Measurements from ENCODE around the gene NPNT.

Gene NPNT

GRCh38 chr4:105972946-105973621 lies 77.8 kb downstream of the NPNT start:
- TF ChIP-seq, protein P1, sequence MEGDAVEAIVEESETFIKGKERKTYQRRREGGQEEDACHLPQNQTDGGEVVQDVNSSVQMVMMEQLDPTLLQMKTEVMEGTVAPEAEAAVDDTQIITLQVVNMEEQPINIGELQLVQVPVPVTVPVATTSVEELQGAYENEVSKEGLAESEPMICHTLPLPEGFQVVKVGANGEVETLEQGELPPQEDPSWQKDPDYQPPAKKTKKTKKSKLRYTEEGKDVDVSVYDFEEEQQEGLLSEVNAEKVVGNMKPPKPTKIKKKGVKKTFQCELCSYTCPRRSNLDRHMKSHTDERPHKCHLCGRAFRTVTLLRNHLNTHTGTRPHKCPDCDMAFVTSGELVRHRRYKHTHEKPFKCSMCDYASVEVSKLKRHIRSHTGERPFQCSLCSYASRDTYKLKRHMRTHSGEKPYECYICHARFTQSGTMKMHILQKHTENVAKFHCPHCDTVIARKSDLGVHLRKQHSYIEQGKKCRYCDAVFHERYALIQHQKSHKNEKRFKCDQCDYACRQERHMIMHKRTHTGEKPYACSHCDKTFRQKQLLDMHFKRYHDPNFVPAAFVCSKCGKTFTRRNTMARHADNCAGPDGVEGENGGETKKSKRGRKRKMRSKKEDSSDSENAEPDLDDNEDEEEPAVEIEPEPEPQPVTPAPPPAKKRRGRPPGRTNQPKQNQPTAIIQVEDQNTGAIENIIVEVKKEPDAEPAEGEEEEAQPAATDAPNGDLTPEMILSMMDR (conservative IDR thresholded peaks at IDR 0.05; ENCODE audit: low read length) = no peak
- TF ChIP-seq EZH2phosphoT487 (IDR thresholded peaks at IDR 0.05; ENCODE audit: borderline replicate concordance) = no peak
- Histone ChIP-seq H3K9me2 (replicated peaks; ENCODE audit: low read depth, low read length) (no peaks in the 10 kb centered on the region), H3F3A (ENCODE audit: low read depth) (no peaks in the 10 kb centered on the region), H3K4me1 (ENCODE audit: insufficient read depth, low read length, poor library complexity, severe bottlenecking) (peaks cover 38% of the 10 kb centered on the region), H4K20me1 (ENCODE audit: insufficient read depth, low read length, poor library complexity, severe bottlenecking) (no peaks in the 10 kb centered on the region), H3K27me3 (ENCODE audit: insufficient read depth, low read length, poor library complexity, severe bottlenecking) (no peaks in the 10 kb centered on the region), H3K9me3 (ENCODE audit: insufficient read depth, low read depth, low read length) (no peaks in the 10 kb centered on the region), H3K4me3 (ENCODE audit: low read length, poor library complexity, severe bottlenecking) (no peak overlapping the region), H2AFZ (ENCODE audit: low read length) (peak overlapping the region; percentile 27; the same call in 1 of the 2 replicates), H3K36me3 (ENCODE audit: insufficient read depth, low read length) (no peaks in the 10 kb centered on the region), H3K9ac (ENCODE audit: low read depth, low read length, poor library complexity, severe bottlenecking) (no peak overlapping the region), H3K4me2 (ENCODE audit: low read depth, low read length, poor library complexity, severe bottlenecking) (no peak overlapping the region), H3K79me2 (ENCODE audit: insufficient read depth, low read length) (no peaks in the 10 kb centered on the region)

- no peaks in the 10 kb centered on the region; the same call in 1 of the 2 replicates for H3K9me3 ChIP-seq (ENCODE audit: insufficient read depth, low read depth, low read length)
- H3K4me2 ChIP-seq (ENCODE audit: low read depth, low read length, poor library complexity, severe bottlenecking) = no peak overlapping the region
- no peaks in the 10 kb centered on the region for H3K36me3 ChIP-seq (ENCODE audit: insufficient read depth, low read length)
- H3F3A ChIP-seq (ENCODE audit: low read depth) = no peaks in the 10 kb centered on the region
- no peaks in the 10 kb centered on the region for H4K20me1 ChIP-seq (ENCODE audit: insufficient read depth, low read length, poor library complexity, severe bottlenecking)
- no peak overlapping the region for H3K4me3 ChIP-seq (ENCODE audit: low read length, poor library complexity, severe bottlenecking)
- peak overlapping the region; percentile 8; the same call in 1 of the 2 replicates for H2AFZ ChIP-seq (ENCODE audit: low read length)
- H3K4me1 ChIP-seq (ENCODE audit: insufficient read depth, low read length, poor library complexity, severe bottlenecking) = peaks cover under 1% of the 10 kb centered on the region
- H3K27me3 ChIP-seq (ENCODE audit: insufficient read depth, low read length, poor library complexity, severe bottlenecking) = no peaks in the 10 kb centered on the region
- H3K9me2 ChIP-seq (replicated peaks; ENCODE audit: low read depth, low read length) = no peaks in the 10 kb centered on the region
- H3K79me2 ChIP-seq (ENCODE audit: insufficient read depth, low read length) = no peaks in the 10 kb centered on the region
- no peak overlapping the region for H3K9ac ChIP-seq (ENCODE audit: low read depth, low read length, poor library complexity, severe bottlenecking)
- no peak for TF ChIP-seq EZH2phosphoT487 (IDR thresholded peaks at IDR 0.05; ENCODE audit: borderline replicate concordance)
- TF ChIP-seq, protein P1 (conservative IDR thresholded peaks at IDR 0.05; ENCODE audit: low read length) = no peak
Measured at GRCh38 chr4:105976915-105977314, 81.6 kb downstream of the NPNT start.

GRCh38 chr4:105978684-105979296 lies 83.5 kb downstream of the NPNT start:
- H3K4me2 ChIP-seq (ENCODE audit: low read depth, low read length, poor library complexity, severe bottlenecking) = no peak overlapping the region

More at GRCh38 chr4:105978684-105979296, 83.5 kb downstream of the NPNT start:
- H3F3A ChIP-seq (ENCODE audit: low read depth) = no peaks in the 10 kb centered on the region
- H3K4me3 ChIP-seq (ENCODE audit: low read length, poor library complexity, severe bottlenecking) = no peak overlapping the region
- no peaks in the 10 kb centered on the region; the same call in 1 of the 2 replicates for H3K9me3 ChIP-seq (ENCODE audit: insufficient read depth, low read depth, low read length)
- no peak overlapping the region for H3K9ac ChIP-seq (ENCODE audit: low read depth, low read length, poor library complexity, severe bottlenecking)
- no peaks in the 10 kb centered on the region for H3K27me3 ChIP-seq (ENCODE audit: insufficient read depth, low read length, poor library complexity, severe bottlenecking)
- H3K4me1 ChIP-seq (ENCODE audit: insufficient read depth, low read length, poor library complexity, severe bottlenecking) = no peaks in the 10 kb centered on the region
- H3K36me3 ChIP-seq (ENCODE audit: insufficient read depth, low read length) = no peaks in the 10 kb centered on the region
- no peak overlapping the region for H2AFZ ChIP-seq (ENCODE audit: low read length)
- no peaks in the 10 kb centered on the region for H3K9me2 ChIP-seq (replicated peaks; ENCODE audit: low read depth, low read length)
- H3K79me2 ChIP-seq (ENCODE audit: insufficient read depth, low read length) = no peaks in the 10 kb centered on the region
- TF ChIP-seq EZH2phosphoT487 (IDR thresholded peaks at IDR 0.05; ENCODE audit: borderline replicate concordance) = no peak
- TF ChIP-seq, protein P1 (conservative IDR thresholded peaks at IDR 0.05; ENCODE audit: low read length) = no peak
- no peaks in the 10 kb centered on the region for H4K20me1 ChIP-seq (ENCODE audit: insufficient read depth, low read length, poor library complexity, severe bottlenecking)

All from Loucy (cell line).